HepG2 (cell line): ENCODE results near the gene HAPLN2. TPM values are rescaled to one million over a fixed set of nuclear protein-coding genes. Genes with fewer than 3 reads are reported as not detected.

Experiments
- ATAC-seq: fragments of 200-7000 bp; cut with Tn5 transposase; 3 replicates; pipeline ENCODE4 v1.9.1; 2020; ENCODE audit warnings: mild to moderate bottlenecking, moderate library complexity
- BruUV-seq: library from RNA; stranded (reverse); fragments of 400-500 nt; replicated peaks from 2 replicates; lab custom pipeline; 2021; lab: Mats Ljungman, UMichigan
- CTCF ChIA-PET: fragments of 300-600 bp; formaldehyde crosslinking; extraction: SDS; loops from one replicate; lab custom pipeline; 2021; ENCODE audit warnings: low total read pairs, inconsistent platforms, low intra/inter-chr PET ratio; lab: Yijun Ruan, JAX
- POLR2A ChIA-PET: fragments of 350-600 bp; sonication (Branson Sonifier 250); formaldehyde crosslinking; loops from one replicate; lab custom pipeline; 2020; ENCODE audit warnings: antibody characterized with exemption, inconsistent platforms; lab: Yijun Ruan, JAX
- DNase-seq: peaks from one replicate; pipeline ENCODE4 v3.0.0-alpha.2; 2015; ENCODE audit warnings: low spot score
- FAIRE-seq: peaks from 3 replicates; lab custom pipeline; 2011; peaks lifted over from hg19 to GRCh38; lab: Jason Lieb, UNC
- H2AFZ ChIP-seq: one replicate; pipeline ENCODE4 v1.6.1; 2011; ENCODE audit warnings: low read length, inconsistent platforms
- H3K27ac ChIP-seq: fragments of 300-600 bp; 3 replicates; pipeline ENCODE4 v1.8.0; 2011; ENCODE audit warnings: mixed run types, mild to moderate bottlenecking, mixed read lengths, low read length, inconsistent platforms; ENCODE audit not compliant: insufficient read depth; ENCODE audit errors: extremely low read length
- H3K27me3 ChIP-seq, 2 experiments: fragments of 200-600 bp in 1 of 2; 2 replicates in 1 of 2; 3 replicates in 1 of 2; pipeline versions ENCODE4 v1.6.0 to v1.8.0; 2011; ENCODE audit warnings: low read length in 2 of 2, mild to moderate bottlenecking in 2 of 2, moderate library complexity in 2 of 2, inconsistent platforms in 1 of 2; ENCODE audit not compliant: insufficient read depth in 2 of 2, control insufficient read depth in 1 of 2
- H3K36me3 ChIP-seq, 2 experiments: fragments of 200-600 bp in 1 of 2; replicated peaks in 1 of 2; 2 replicates in 1 of 2; 3 replicates in 1 of 2; pipeline versions ENCODE4 v1.5.1 to v1.8.0; 2011; ENCODE audit warnings: low read length in 2 of 2, inconsistent platforms in 1 of 2; ENCODE audit not compliant: insufficient read depth in 2 of 2, control insufficient read depth in 1 of 2
- H3K4me1 ChIP-seq: 2 replicates; pipeline ENCODE4 v1.5.1; 2012; ENCODE audit warnings: low read length, inconsistent platforms; ENCODE audit not compliant: insufficient read depth
- H3K4me2 ChIP-seq: 2 replicates; pipeline ENCODE4 v1.6.0; 2011; ENCODE audit warnings: low read depth, low read length, inconsistent platforms
- H3K4me3 ChIP-seq, 3 experiments: fragments of 200-600 bp in 1 of 3; sonication (generic), shearing (Covaris generic) in 1 of 3; replicated peaks in 1 of 3; 2 replicates each; pipeline ENCODE4 v1.5.1; 2011 to 2016; ENCODE audit warnings: low read length in 3 of 3, inconsistent platforms in 2 of 3, low read depth in 2 of 3, mild to moderate bottlenecking in 2 of 3, control low read depth in 1 of 3, mixed read lengths in 1 of 3; ENCODE audit not compliant: insufficient read depth in 1 of 3
- H3K79me2 ChIP-seq: one replicate; pipeline ENCODE4 v1.6.1; 2011; ENCODE audit warnings: low read length, inconsistent platforms; ENCODE audit not compliant: insufficient read depth
- H3K9ac ChIP-seq: 2 replicates; pipeline ENCODE4 v1.6.0; 2011; ENCODE audit warnings: mild to moderate bottlenecking, low read depth, low read length, inconsistent platforms; ENCODE audit not compliant: insufficient read depth
- H3K9me3 ChIP-seq: 2 replicates; pipeline ENCODE4 v1.5.1; 2012; ENCODE audit warnings: mild to moderate bottlenecking, low read length
- H4K20me1 ChIP-seq: 2 replicates; pipeline ENCODE4 v1.6.0; 2011; ENCODE audit warnings: inconsistent platforms, mild to moderate bottlenecking, low read length, moderate library complexity; ENCODE audit not compliant: insufficient read depth
- AGO1 ChIP-seq: fragments of 200-400 bp; formaldehyde crosslinking; IDR thresholded peaks from 2 replicates; pipeline ENCODE4 v1.6.1; 2017; ENCODE audit warnings: mild to moderate bottlenecking, low read depth, low read length, moderate library complexity; ENCODE audit not compliant: poor library complexity, severe bottlenecking
- AGO2 ChIP-seq: fragments of 200-400 bp; formaldehyde crosslinking; optimal IDR thresholded peaks from 2 replicates; pipeline ENCODE3; 2017; ENCODE audit warnings: mild to moderate bottlenecking, low read depth, low read length, moderate library complexity
- AKAP8 ChIP-seq: sonication (generic); formaldehyde crosslinking; IDR thresholded peaks from 2 replicates; pipeline ENCODE4 v1.5.1; 2020; ENCODE audit warnings: mild to moderate bottlenecking, missing genetic modification reagents
- ARID5B ChIP-seq: IDR thresholded peaks from 2 replicates; pipeline ENCODE4 v1.4.0; 2020; ENCODE audit warnings: mild to moderate bottlenecking, missing genetic modification reagents
- FOXA1 ChIP-seq, 2 experiments: fragments of 450-650 bp in 1 of 2; sonication (generic) in 1 of 2; formaldehyde crosslinking in 1 of 2; IDR thresholded peaks; 2 replicates each; pipeline versions ENCODE4 v1.4.0 to v1.6.1; 2016 to 2020; ENCODE audit warnings: missing genetic modification reagents in 1 of 2
- MIER2 ChIP-seq: IDR thresholded peaks from 2 replicates; pipeline ENCODE4 v1.6.1; 2016; ENCODE audit warnings: missing biosample characterization, missing genetic modification reagents
- POLR2G ChIP-seq: fragments of 200-400 bp; formaldehyde crosslinking; IDR thresholded peaks from 2 replicates; pipeline ENCODE4 v1.6.1; 2018; ENCODE audit warnings: mild to moderate bottlenecking, low read depth, low read length, moderate library complexity
- RBFOX2 ChIP-seq: fragments of 200-400 bp; formaldehyde crosslinking; IDR thresholded peaks from 2 replicates; pipeline ENCODE4 v1.6.1; 2017; ENCODE audit warnings: low read depth, mild to moderate bottlenecking, low read length
- REST ChIP-seq, 2 experiments: IDR thresholded peaks; 2 replicates each; pipeline ENCODE4 v1.6.1; 2011 to 2012; ENCODE audit warnings: low read length in 2 of 2, borderline replicate concordance in 1 of 2, low read depth in 1 of 2, mild to moderate bottlenecking in 1 of 2, moderate library complexity in 1 of 2
- SAP130 ChIP-seq: IDR thresholded peaks from 2 replicates; pipeline ENCODE4 v1.6.1; 2016; ENCODE audit warnings: low read depth
- WGBS: methylation state at CpG from one replicate; pipeline ENCODE4 v1.1.6; 2017; ENCODE audit warnings: low lambda C conversion rate; 5-methylcytosine and 5-hydroxymethylcytosine counted together
- in situ Hi-C: cut with HindIII; loops from 2 replicates; pipeline ENCODE4 v1.10.0; 2017; ENCODE audit warnings: low pct_unique_long_range_greater_than_20kb; ENCODE audit not compliant: extremely low pct_ligation_motif_present
- intact Hi-C: fragments of 100-400 bp; cut with micrococcal nuclease; formaldehyde crosslinking; loops from one replicate; pipeline ENCODE4 v1.10.0; 2022; ENCODE audit not compliant: unreplicated experiment
- polyA plus RNA-seq, 8 experiments: library from polyadenylated mRNA; depleted of rRNA in 3 of 8; stranded (reverse) in 7 of 8; unstranded in 1 of 8; fragments of >200 nt; fragmentation: Illumina TruSeq in 4 of 8; extraction: Trizol in 4 of 8; gene quantifications; 2 replicates each; pipeline versions ENCODE4 v1.2.1 to v1.2.3, GENCODE V29; 2011 to 2016; ENCODE audit warnings: low read depth in 4 of 8, missing spikeins in 1 of 8, mixed read lengths in 1 of 8; ENCODE audit not compliant: insufficient read depth in 1 of 8
- total RNA-seq, 5 experiments: library from RNA; depleted of rRNA; stranded (reverse); fragments of >200 nt; fragmentation: Illumina TruSeq; extraction: Trizol; gene quantifications; 2 replicates each; pipeline ENCODE4 v1.2.3, GENCODE V29; 2016; ENCODE audit warnings: low read depth in 1 of 5
- TF ChIP-seq, protein P1 (sequence below): fragments of 450-650 bp; IDR thresholded peaks from 2 replicates; pipeline ENCODE4 v1.6.1; 2017

The HAPLN2 gene
- total and polyA plus RNA-seq, 2 of the 13 experiments (the other 11 are each of a cell fraction or from before 2014, with no cell fraction given): not detected

DNA sequence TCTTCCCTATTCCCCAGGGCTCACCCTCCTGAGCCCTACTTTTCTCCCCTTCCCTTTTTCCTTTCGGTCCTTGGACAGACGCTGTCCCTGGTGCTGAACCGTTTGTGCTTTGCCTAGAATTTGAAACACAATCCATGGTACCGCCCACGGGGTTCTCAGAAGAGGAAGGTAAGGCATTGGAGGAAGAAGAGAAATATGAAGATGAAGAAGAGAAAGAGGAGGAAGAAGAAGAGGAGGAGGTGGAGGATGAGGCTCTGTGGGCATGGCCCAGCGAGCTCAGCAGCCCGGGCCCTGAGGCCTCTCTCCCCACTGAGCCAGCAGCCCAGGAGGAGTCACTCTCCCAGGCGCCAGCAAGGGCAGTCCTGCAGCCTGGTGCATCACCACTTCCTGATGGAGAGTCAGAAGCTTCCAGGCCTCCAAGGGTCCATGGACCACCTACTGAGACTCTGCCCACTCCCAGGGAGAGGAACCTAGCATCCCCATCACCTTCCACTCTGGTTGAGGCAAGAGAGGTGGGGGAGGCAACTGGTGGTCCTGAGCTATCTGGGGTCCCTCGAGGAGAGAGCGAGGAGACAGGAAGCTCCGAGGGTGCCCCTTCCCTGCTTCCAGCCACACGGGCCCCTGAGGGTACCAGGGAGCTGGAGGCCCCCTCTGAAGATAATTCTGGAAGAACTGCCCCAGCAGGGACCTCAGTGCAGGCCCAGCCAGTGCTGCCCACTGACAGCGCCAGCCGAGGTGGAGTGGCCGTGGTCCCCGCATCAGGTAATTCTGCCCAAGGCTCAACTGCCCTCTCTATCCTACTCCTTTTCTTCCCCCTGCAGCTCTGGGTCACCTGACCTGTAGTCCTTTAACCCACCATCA lies 33.1 kb downstream of the HAPLN2 start:
- ChIA-PET CTCF (no interaction called here), POLR2A (interaction anchor here (0.8 kb wide), 2 partner anchors 34 to 76 kb away, joined by 3 to 4 read pairs; partner anchors contain the start of gene METTL25B)
- ATAC-seq: no peak

More for the DNA sequence above, 33.1 kb downstream of the HAPLN2 start:
- DNase-seq (no peak), FAIRE-seq (no peak)
- intact Hi-C loops (no loop called here), in situ Hi-C loops (no loop called here)
- Histone ChIP-seq H3K9me3 (no peaks in the 10 kb centered on the region), H2AFZ (no peak overlapping the region), H4K20me1 (peaks cover 85% of the 10 kb centered on the region), H3K79me2 (no peaks in the 10 kb centered on the region)
- no TSS peak for BruUV-seq
- peak; percentile 80 for TF ChIP-seq AGO2
- TF ChIP-seq SAP130 (CRISPR knock-in tag): peak; percentile 12; the same call in 1 of the 2 replicates
- TF ChIP-seq AGO1: peak; percentile 36
- 0 out of 2 replicates have a peak, but pooled peaks have one; percentile 40 for TF ChIP-seq AKAP8 (CRISPR knock-in tag)
- peak; percentile 61 for TF ChIP-seq RBFOX2
- peak; percentile 92 for TF ChIP-seq MIER2 (CRISPR knock-in tag)
- peak in 1 of 2 experiments; percentile 94; a peak in 2 of 4 replicates for TF ChIP-seq REST (IDR thresholded peaks at IDR 0.05; ENCODE audit: borderline replicate concordance in 1 of 2, low read depth in 1 of 2, low read length in 2 of 2)
- TF ChIP-seq FOXA1 (IDR thresholded peaks at IDR 0.05): no peak
- TF ChIP-seq FOXA1 (CRISPR knock-in tag; IDR thresholded peaks at IDR 0.05): no peak
- TF ChIP-seq POLR2G: peak; percentile 30; the same call in 1 of the 2 replicates
- TF ChIP-seq, protein P1, sequence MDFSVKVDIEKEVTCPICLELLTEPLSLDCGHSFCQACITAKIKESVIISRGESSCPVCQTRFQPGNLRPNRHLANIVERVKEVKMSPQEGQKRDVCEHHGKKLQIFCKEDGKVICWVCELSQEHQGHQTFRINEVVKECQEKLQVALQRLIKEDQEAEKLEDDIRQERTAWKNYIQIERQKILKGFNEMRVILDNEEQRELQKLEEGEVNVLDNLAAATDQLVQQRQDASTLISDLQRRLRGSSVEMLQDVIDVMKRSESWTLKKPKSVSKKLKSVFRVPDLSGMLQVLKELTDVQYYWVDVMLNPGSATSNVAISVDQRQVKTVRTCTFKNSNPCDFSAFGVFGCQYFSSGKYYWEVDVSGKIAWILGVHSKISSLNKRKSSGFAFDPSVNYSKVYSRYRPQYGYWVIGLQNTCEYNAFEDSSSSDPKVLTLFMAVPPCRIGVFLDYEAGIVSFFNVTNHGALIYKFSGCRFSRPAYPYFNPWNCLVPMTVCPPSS: no peak
- no peak for TF ChIP-seq ARID5B
- TF ChIP-seq, all 625 proteins: peak for 8
- H3K27me3 ChIP-seq: no peaks in the 10 kb centered on the region
- no peak overlapping the region for H3K4me2 ChIP-seq
- 0 out of 5 replicates have a peak, but pooled peaks cover 0 to 1% of the 10 kb centered on the region in 2 experiments for H3K36me3 ChIP-seq
- no peak overlapping the region for H3K27ac ChIP-seq
- H3K4me3 ChIP-seq: no peak overlapping the region
- WGBS: 92% methylated on average over 12 of the region's 16 CpGs
- H3K9ac ChIP-seq: no peak overlapping the region
- H3K4me1 ChIP-seq: peaks cover 20% of the 10 kb centered on the region
